ENCODE measurements around the gene BTBD2.

Gene BTBD2

GRCh38 chr19:2050991-2051772 lies 35.7 kb upstream of the BTBD2 start, which contains the start of gene MKNK2:
Gene MKNK2, minus strand, starts transcription at chr19:2051244. Its CDS starts 393 bp downstream, at chr19:2050851.
- peak; percentile 88 to 94 (median 91) for DNase-seq

GRCh38 chr19:2050349-2050990 lies 35.0 kb upstream of the BTBD2 start:
- no peak for DNase-seq

GRCh38 chr19:2049741-2050348 lies 34.3 kb upstream of the BTBD2 start:
- peak in 2 of 5 experiments; percentile 41 to 80 for DNase-seq

GRCh38 chr19:2048959-2049740 lies 33.6 kb upstream of the BTBD2 start:
- DNase-seq: no peak

GRCh38 chr19:2048104-2048958 lies 32.8 kb upstream of the BTBD2 start:
- DNase-seq: no peak

GRCh38 chr19:2047449-2048103 lies 32.1 kb upstream of the BTBD2 start:
- no peak for DNase-seq

GRCh38 chr19:2047076-2047448 lies 31.5 kb upstream of the BTBD2 start:
- no peak for DNase-seq

GRCh38 chr19:2046046-2046907 lies 30.8 kb upstream of the BTBD2 start:
- no peak for DNase-seq

GRCh38 chr19:2045501-2046045 lies 30.1 kb upstream of the BTBD2 start:
- no peak for DNase-seq

- no peak for DNase-seq
Measured at GRCh38 chr19:2044709-2045500, 29.4 kb upstream of the BTBD2 start.

GRCh38 chr19:2043961-2044708 lies 28.6 kb upstream of the BTBD2 start:
- no peak for DNase-seq

- no peak for DNase-seq
Measured at GRCh38 chr19:2043251-2043641, 27.7 kb upstream of the BTBD2 start.

- no peak for DNase-seq
Measured at GRCh38 chr19:2042485-2043250, 27.2 kb upstream of the BTBD2 start.

GRCh38 chr19:2041683-2042484 lies 26.4 kb upstream of the BTBD2 start:
- DNase-seq: peak; percentile 99 to 100 (median 100)

GRCh38 chr19:2041433-2041682 lies 25.8 kb upstream of the BTBD2 start:
- no peak for DNase-seq

GRCh38 chr19:2040647-2041432 lies 25.3 kb upstream of the BTBD2 start:
- no peak for DNase-seq

Data from T-helper 2 cell (primary cell).